SK-N-SH (cell line): ENCODE data around the gene TSC2. TPM values are rescaled to one million over a fixed set of nuclear protein-coding genes. Genes with fewer than 3 reads are reported as not detected.

ENCODE experiments used
- CTCF ChIA-PET: fragments of 300-600, 350-600 bp; formaldehyde crosslinking; extraction: SDS; loops from one replicate; lab custom pipeline; 2021; lab: Yijun Ruan, JAX
- POLR2A ChIA-PET: fragments of 350-600 bp; sonication (Branson Sonifier 250); formaldehyde crosslinking; extraction: SDS; loops from one replicate; lab custom pipeline; 2020; ENCODE audit warnings: antibody characterized with exemption, inconsistent platforms; lab: Yijun Ruan, JAX
- DNase-seq: peaks from one replicate; pipeline ENCODE4 v3.0.0; 2012
- H2AFZ ChIP-seq: fragments of 200-600 bp; sonication (generic); 2 replicates; pipeline ENCODE4 v1.8.1; 2016; ENCODE audit warnings: antibody characterized with exemption, mild to moderate bottlenecking, low read depth
- H3F3A ChIP-seq: fragments of 200-600 bp; sonication (generic); replicated peaks from 2 replicates; pipeline ENCODE3; 2016; ENCODE audit warnings: antibody characterized with exemption, mild to moderate bottlenecking; ENCODE audit not compliant: insufficient read depth
- H3K27ac ChIP-seq, 2 experiments: fragments of 200-500 bp in 1 of 2; fragments of 200-600 bp in 1 of 2; sonication (Bioruptor generic) in 1 of 2; sonication (generic), shearing (Covaris generic) in 1 of 2; 2 replicates each; pipeline versions ENCODE4 v1.5.1 to v1.6.1; 2014 to 2016; ENCODE audit warnings: low read depth in 2 of 2, inconsistent platforms in 1 of 2, low read length in 1 of 2, mild to moderate bottlenecking in 1 of 2, mixed read lengths in 1 of 2
- H3K27me3 ChIP-seq: fragments of 200-600 bp; sonication (generic), shearing (Covaris generic); 2 replicates; pipeline ENCODE4 v1.6.1; 2016; ENCODE audit warnings: mixed run types; ENCODE audit not compliant: insufficient read depth
- H3K36me3 ChIP-seq, 2 experiments: fragments of 200-500 bp in 1 of 2; fragments of 200-600 bp in 1 of 2; sonication (Bioruptor generic) in 1 of 2; sonication (generic) in 1 of 2; replicated peaks in 1 of 2; 2 replicates each; pipeline versions ENCODE3 to v1.5.1; 2014 to 2016; ENCODE audit warnings: low read length in 1 of 2, mild to moderate bottlenecking in 1 of 2; ENCODE audit not compliant: insufficient read depth in 2 of 2, control insufficient read depth in 1 of 2
- H3K4me1 ChIP-seq, 2 experiments: fragments of 200-500 bp in 1 of 2; fragments of 200-600 bp in 1 of 2; sonication (Bioruptor generic) in 1 of 2; sonication (generic), shearing (Covaris generic) in 1 of 2; 2 replicates each; pipeline versions ENCODE4 v1.5.1 to v1.6.1; 2014 to 2016; ENCODE audit warnings: low read depth in 1 of 2, low read length in 1 of 2, mixed run types in 1 of 2; ENCODE audit not compliant: insufficient read depth in 2 of 2, control insufficient read depth in 1 of 2
- H3K4me2 ChIP-seq: fragments of 200-600 bp; sonication (generic), shearing (Covaris generic); 2 replicates; pipeline ENCODE4 v1.6.1; 2017; ENCODE audit warnings: mixed run types
- H3K4me3 ChIP-seq, 2 experiments: fragments of 200-500 bp in 1 of 2; fragments of 200-600 bp in 1 of 2; sonication (Bioruptor generic) in 1 of 2; sonication (generic), shearing (Covaris generic) in 1 of 2; 2 replicates each; pipeline versions ENCODE4 v1.5.1 to v1.8.1; 2014 to 2016; ENCODE audit warnings: low read depth in 2 of 2, inconsistent platforms in 1 of 2, low read length in 1 of 2, mild to moderate bottlenecking in 1 of 2, mixed read lengths in 1 of 2, moderate library complexity in 1 of 2
- H3K79me2 ChIP-seq: fragments of 200-600 bp; sonication (generic); 2 replicates; pipeline ENCODE4 v1.8.1; 2017; ENCODE audit warnings: mild to moderate bottlenecking; ENCODE audit not compliant: insufficient read depth
- H3K9ac ChIP-seq: fragments of 200-600 bp; sonication (generic); 2 replicates; pipeline ENCODE4 v1.6.1; 2017; ENCODE audit warnings: mixed run types
- H3K9me2 ChIP-seq: fragments of 200-600 bp; sonication (generic); 2 replicates; pipeline ENCODE4 v1.6.1; 2017; ENCODE audit warnings: mixed run types
- H3K9me3 ChIP-seq: fragments of 200-600 bp; sonication (generic); 2 replicates; pipeline ENCODE4 v1.6.1; 2017; ENCODE audit warnings: mixed run types, mild to moderate bottlenecking, moderate library complexity
- H4K20me1 ChIP-seq: fragments of 200-600 bp; sonication (generic); 2 replicates; pipeline ENCODE4 v1.6.1; 2017; ENCODE audit warnings: mild to moderate bottlenecking, mixed run types; ENCODE audit not compliant: insufficient read depth
- CHD2 ChIP-seq: fragments of 150-350 bp; IDR thresholded peaks from 2 replicates; pipeline ENCODE4 v1.6.1; 2018; ENCODE audit warnings: low read length; ENCODE audit not compliant: partially characterized antibody
- CTCF ChIP-seq: fragments of 200-600 bp; sonication (generic); IDR thresholded peaks from 2 replicates; pipeline ENCODE4 v1.6.1; 2017; ENCODE audit warnings: antibody characterized with exemption, mild to moderate bottlenecking, moderate library complexity
- EP300 ChIP-seq, 2 experiments: IDR thresholded peaks; 2 replicates each; pipeline versions ENCODE4 v1.4.0 to v1.6.1; 2012; ENCODE audit warnings: borderline replicate concordance in 1 of 2, low read depth in 1 of 2, low read length in 1 of 2
- FOSL2 ChIP-seq: IDR thresholded peaks from 2 replicates; pipeline ENCODE4 v1.4.0; 2012; ENCODE audit warnings: low read depth, mild to moderate bottlenecking, moderate library complexity, borderline replicate concordance
- FOXM1 ChIP-seq: IDR thresholded peaks from 2 replicates; pipeline ENCODE4 v1.4.0; 2012; ENCODE audit warnings: low read depth, mild to moderate bottlenecking
- JUND ChIP-seq: IDR thresholded peaks from 2 replicates; pipeline ENCODE4 v1.4.0; 2012
- MAX ChIP-seq: IDR thresholded peaks from 2 replicates; pipeline ENCODE4 v1.4.0; 2012; ENCODE audit warnings: low read depth
- MEF2A ChIP-seq: IDR thresholded peaks from 2 replicates; pipeline ENCODE4 v1.4.0; 2012; ENCODE audit warnings: low read depth, borderline replicate concordance
- MXI1 ChIP-seq: IDR thresholded peaks from 2 replicates; pipeline ENCODE4 v1.6.1; 2012; ENCODE audit warnings: mild to moderate bottlenecking, low read depth, low read length, improper control_type of control experiment
- PBX3 ChIP-seq: IDR thresholded peaks from 2 replicates; pipeline ENCODE4; 2012
- RAD21 ChIP-seq: IDR thresholded peaks from 2 replicates; pipeline ENCODE4 v1.6.1; 2012; ENCODE audit warnings: mild to moderate bottlenecking, low read length
- REST ChIP-seq: IDR thresholded peaks from 2 replicates; pipeline ENCODE4 v1.6.1; 2012; ENCODE audit warnings: mild to moderate bottlenecking, low read depth, low read length, moderate library complexity
- RXRA ChIP-seq: IDR thresholded peaks from 2 replicates; pipeline ENCODE4 v1.4.0; 2012; ENCODE audit warnings: low read depth, mild to moderate bottlenecking, borderline replicate concordance
- SIN3A ChIP-seq: IDR thresholded peaks from 2 replicates; pipeline ENCODE4 v1.6.1; 2012; ENCODE audit warnings: low read depth, mild to moderate bottlenecking, low read length, moderate library complexity, borderline replicate concordance
- TCF12 ChIP-seq: IDR thresholded peaks from 2 replicates; pipeline ENCODE4 v1.4.0; 2012
- TEAD4 ChIP-seq: IDR thresholded peaks from 2 replicates; pipeline ENCODE4 v1.4.0; 2012; ENCODE audit warnings: mild to moderate bottlenecking, borderline replicate concordance; ENCODE audit not compliant: insufficient read depth
- USF2 ChIP-seq: fragments of 150-350 bp; IDR thresholded peaks from 2 replicates; pipeline ENCODE4 v1.6.1; 2017; ENCODE audit warnings: antibody characterized with exemption, low read length, low read depth, borderline replicate concordance
- ZBTB33 ChIP-seq: IDR thresholded peaks from 2 replicates; pipeline ENCODE4 v1.4.0; 2012; ENCODE audit warnings: low read depth, borderline replicate concordance
- WGBS: methylation state at CpG from one replicate; pipeline ENCODE4 v1.1.6; 2017; ENCODE audit warnings: low lambda C conversion rate; 5-methylcytosine and 5-hydroxymethylcytosine counted together
- polyA plus RNA-seq, 3 experiments: library from polyadenylated mRNA; depleted of rRNA; stranded (reverse); fragments of >200 nt; gene quantifications; 2 replicates each; pipeline ENCODE4 v1.2.3, GENCODE V29; 2012

TSC2 gene
- polyA plus RNA-seq, 1 of the 3 experiments (the other 2 are of a cell fraction) = 96.1 TPM

- no peaks in the 10 kb centered on the region for H3K79me2 ChIP-seq
- H3K4me2 ChIP-seq = no peak overlapping the region
- no peak overlapping the region for H2AFZ ChIP-seq
- ChIA-PET CTCF (interaction anchor here (1.2 kb wide), 1 partner anchor 82 kb away, joined by 4 read pairs; no protein-coding TSS in a partner anchor), POLR2A (no interaction called here)
- no peak overlapping the region for H3K9ac ChIP-seq
- no peaks in the 10 kb centered on the region for H3K4me1 ChIP-seq
- no peaks in the 10 kb centered on the region for H3K9me2 ChIP-seq
- H3K9me3 ChIP-seq = no peaks in the 10 kb centered on the region
- H4K20me1 ChIP-seq = no peaks in the 10 kb centered on the region
- no peak for DNase-seq
- TF ChIP-seq CTCF (no peak), MEF2A (no peak)
- H3F3A ChIP-seq = no peaks in the 10 kb centered on the region
- H3K27ac ChIP-seq = no peak overlapping the region
- H3K36me3 ChIP-seq = peaks cover 0 to 74% of the 10 kb centered on the region in 2 experiments
- no peak overlapping the region for H3K4me3 ChIP-seq
- 95% methylated on average over 10 of the region's 13 CpGs for WGBS
- no peaks in the 10 kb centered on the region for H3K27me3 ChIP-seq
Observed at GRCh38 chr16:2058420-2058819, 10.6 kb downstream of the TSC2 start.

GRCh38 chr16:2058872-2059271 lies 11.1 kb downstream of the TSC2 start:
- Histone ChIP-seq H3K4me2 (no peak overlapping the region), H3K4me1 (no peaks in the 10 kb centered on the region), H3F3A (no peaks in the 10 kb centered on the region), H2AFZ (no peak overlapping the region), H3K79me2 (no peaks in the 10 kb centered on the region), H3K9ac (no peak overlapping the region), H4K20me1 (no peaks in the 10 kb centered on the region), H3K36me3 (peaks cover 0 to 74% of the 10 kb centered on the region in 2 experiments), H3K4me3 (no peak overlapping the region), H3K27me3 (no peaks in the 10 kb centered on the region), H3K27ac (no peak overlapping the region), H3K9me3 (no peaks in the 10 kb centered on the region), H3K9me2 (no peaks in the 10 kb centered on the region)
- ChIA-PET POLR2A (no interaction called here), CTCF (interaction anchor here (1.2 kb wide), 1 partner anchor 82 kb away, joined by 4 read pairs; no protein-coding TSS in a partner anchor)
- no peak for DNase-seq
- WGBS = 96% methylated on average over 10 of the region's 10 CpGs
- TF ChIP-seq MAX (no peak), TEAD4 (no peak), MXI1 (no peak), TCF12 (no peak), RAD21 (no peak), SIN3A (no peak), RXRA (no peak), FOXM1 (no peak), EP300 (IDR thresholded peaks at IDR 0.05; ENCODE audit: borderline replicate concordance in 1 of 2, low read depth in 1 of 2, low read length in 1 of 2) (no peak), FOSL2 (no peak), CHD2 (no peak), JUND (no peak), PBX3 (no peak), MEF2A (no peak), REST (no peak), USF2 (no peak), ZBTB33 (no peak)
